Neural crest cell (in vitro differentiated cells): ENCODE results near the gene FOXC1. TPM values are rescaled to one million over a fixed set of nuclear protein-coding genes. Genes with fewer than 3 reads are reported as not detected.

Source experiments
- DNase-seq: peaks from one replicate; pipeline ENCODE4 v3.0.0; 2021; ENCODE audit warnings: low read depth, mixed read lengths, low spot score
- H3K27ac Mint-ChIP-seq: one replicate; pipeline ENCODE4 v1.8.0; 2021; ENCODE audit warnings: mild to moderate bottlenecking, mixed read lengths; ENCODE audit not compliant: unreplicated experiment
- H3K27me3 Mint-ChIP-seq: 2 replicates; pipeline ENCODE4 v1.8.0; 2021; ENCODE audit warnings: low read depth, mild to moderate bottlenecking, mixed read lengths
- H3K36me3 Mint-ChIP-seq: 2 replicates; pipeline ENCODE4 v1.8.0; 2021; ENCODE audit warnings: low read depth, mild to moderate bottlenecking, mixed read lengths
- H3K4me1 Mint-ChIP-seq: 2 replicates; pipeline ENCODE4 v1.8.0; 2021; ENCODE audit warnings: mixed read lengths
- H3K4me3 Mint-ChIP-seq: one replicate; pipeline ENCODE4 v1.8.0; 2021; ENCODE audit warnings: mild to moderate bottlenecking, mixed read lengths
- H3K9me3 Mint-ChIP-seq: 2 replicates; pipeline ENCODE4 v1.8.0; 2021; ENCODE audit warnings: mixed read lengths
- CTCF ChIP-seq: fragments of 200-600 bp; sonication (generic); conservative IDR thresholded peaks from 2 replicates; pipeline ENCODE4 v1.5.0; 2021; ENCODE audit warnings: antibody characterized with exemption, mild to moderate bottlenecking
- long read RNA-seq: library from polyadenylated mRNA; unstranded; transcript quantifications from one replicate; pipeline ENCODE4 v2.0.0, GENCODE V29; 2020
- total RNA-seq: library from RNA; stranded (reverse); gene quantifications from 2 replicates; pipeline ENCODE4 v1.2.1, GENCODE V29; 2021

Gene FOXC1
- total RNA-seq, result 1.7 and 1.8 TPM in 2 replicates
- long read RNA-seq, result 0 reads

GRCh38 chr6:1609648-1610496 is at the start of gene FOXC1:
Gene FOXC1, plus strand, starts transcription at chr6:1609915. Its CDS starts 531 bp downstream, at chr6:1610446.
- H3K36me3 Mint-ChIP-seq, result peaks cover 2% of the 10 kb centered on the region
- H3K4me1 Mint-ChIP-seq, result peaks cover 42% of the 10 kb centered on the region
- H3K27me3 Mint-ChIP-seq, result peaks cover 74% of the 10 kb centered on the region
- no peaks in the 10 kb centered on the region for H3K9me3 Mint-ChIP-seq
- H3K4me3 Mint-ChIP-seq, result peak within 1 kb of the TSS; percentile 89
- TF ChIP-seq CTCF, result no peak
- peak; percentile 67 for DNase-seq
- H3K27ac Mint-ChIP-seq, result no peak within 1 kb of the TSS

DNA sequence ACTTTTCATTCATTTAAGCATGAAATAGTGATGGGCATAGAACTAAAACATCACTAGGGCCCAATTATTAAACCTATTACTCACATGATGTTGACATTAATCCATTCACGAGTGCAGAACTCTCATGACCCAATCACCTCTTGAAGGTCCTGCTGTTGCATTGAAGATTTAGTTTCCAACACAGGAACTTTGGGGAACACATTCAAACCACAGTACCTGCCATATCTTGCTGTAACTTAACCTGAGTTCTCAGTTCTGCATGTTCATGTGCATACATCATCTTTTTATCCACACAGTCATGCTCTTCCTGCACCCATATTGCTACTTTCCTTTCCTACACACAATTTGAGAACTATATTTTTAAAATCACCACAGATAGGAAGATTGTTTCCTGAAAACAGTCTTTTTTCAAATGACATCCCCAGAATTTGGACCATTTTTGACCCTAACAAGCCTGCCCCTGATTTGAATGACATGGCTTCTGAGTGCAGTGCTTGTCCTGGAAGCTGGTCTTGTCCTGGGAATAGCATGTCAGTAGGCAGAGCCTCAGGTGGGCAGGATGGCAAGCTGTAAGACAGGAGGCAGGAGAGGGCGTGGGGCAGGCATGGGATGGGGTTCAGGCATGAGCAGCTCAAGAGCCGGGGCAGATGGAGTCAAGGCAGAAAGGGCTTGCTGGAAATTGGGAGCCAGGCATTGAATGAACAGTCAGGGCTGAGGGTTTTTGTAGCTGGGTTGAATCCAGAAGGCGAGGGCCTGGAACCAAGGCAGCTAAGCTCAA is 49.2 kb upstream of the FOXC1 start:
- H3K4me1 Mint-ChIP-seq, result no peaks in the 10 kb centered on the region
- no peak for TF ChIP-seq CTCF
- peaks cover 2% of the 10 kb centered on the region for H3K9me3 Mint-ChIP-seq
- no peak overlapping the region for H3K4me3 Mint-ChIP-seq
- H3K27me3 Mint-ChIP-seq, result no peaks in the 10 kb centered on the region
- H3K36me3 Mint-ChIP-seq, result no peaks in the 10 kb centered on the region
- H3K27ac Mint-ChIP-seq, result no peak overlapping the region
- DNase-seq, result no peak

DNA sequence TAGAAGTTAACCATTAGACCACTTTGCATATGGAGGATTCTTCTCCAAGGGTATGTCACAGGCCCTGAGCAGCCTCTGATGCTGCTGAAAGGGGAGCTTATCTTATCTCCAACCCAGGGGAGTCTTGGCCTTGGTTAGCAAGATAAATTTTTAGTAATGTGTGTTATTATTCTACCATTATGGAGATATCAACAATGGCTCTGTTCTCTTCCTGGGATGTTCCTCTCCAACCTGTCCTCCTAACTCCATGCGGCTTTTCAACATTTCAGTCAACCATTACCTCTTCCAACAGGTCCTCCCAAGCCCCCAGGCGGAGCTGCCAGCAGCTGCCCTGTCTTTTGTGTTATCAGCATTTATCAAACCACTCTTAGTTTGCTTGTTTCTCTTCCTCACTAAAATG is 48.4 kb upstream of the FOXC1 start:
- DNase-seq, result no peak
- Mint-ChIP-seq H3K27ac (no peak overlapping the region), H3K4me1 (no peaks in the 10 kb centered on the region), H3K9me3 (peaks cover 2% of the 10 kb centered on the region), H3K36me3 (no peaks in the 10 kb centered on the region), H3K27me3 (no peaks in the 10 kb centered on the region), H3K4me3 (no peak overlapping the region)
- no peak for TF ChIP-seq CTCF

DNA sequence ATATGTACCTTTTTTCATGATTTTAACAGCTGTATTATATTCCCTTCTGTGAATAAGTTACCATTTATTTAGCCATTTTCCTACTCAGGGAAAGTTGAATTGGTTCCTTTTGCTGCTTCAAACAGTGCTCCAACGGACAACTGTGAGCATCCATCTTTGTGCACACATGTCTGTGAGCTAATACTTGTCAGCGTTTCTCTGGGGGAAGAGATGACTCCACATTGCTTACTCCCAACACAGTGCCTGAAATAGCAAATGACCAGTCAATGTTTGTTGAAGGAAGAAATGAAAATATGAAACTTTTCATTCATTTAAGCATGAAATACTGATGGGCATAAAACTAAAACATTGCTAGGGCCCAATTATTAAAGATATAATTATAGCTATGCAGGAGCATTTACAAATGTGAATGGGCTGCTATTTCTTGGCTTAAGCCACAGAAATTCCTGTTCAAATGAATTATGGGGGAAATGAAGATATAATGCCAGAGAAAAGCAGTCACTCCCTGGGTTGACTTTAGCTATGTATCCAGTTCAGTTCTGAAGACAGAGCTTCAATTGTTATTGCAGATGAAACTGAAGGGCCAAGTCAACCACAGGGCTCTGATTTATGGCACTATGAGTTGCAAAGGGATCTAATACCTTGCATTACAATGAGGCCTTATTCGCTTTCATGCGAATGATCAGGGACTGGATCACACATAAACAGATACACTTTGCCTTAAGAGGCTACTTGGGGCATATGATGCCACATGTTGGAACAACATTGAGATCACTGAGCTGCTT is 47.4 kb upstream of the FOXC1 start:
- Mint-ChIP-seq H3K4me1 (no peaks in the 10 kb centered on the region), H3K4me3 (no peak overlapping the region), H3K27ac (no peak overlapping the region), H3K36me3 (no peaks in the 10 kb centered on the region), H3K27me3 (no peaks in the 10 kb centered on the region), H3K9me3 (peaks cover 2% of the 10 kb centered on the region)
- TF ChIP-seq CTCF, result no peak
- DNase-seq, result no peak

DNA sequence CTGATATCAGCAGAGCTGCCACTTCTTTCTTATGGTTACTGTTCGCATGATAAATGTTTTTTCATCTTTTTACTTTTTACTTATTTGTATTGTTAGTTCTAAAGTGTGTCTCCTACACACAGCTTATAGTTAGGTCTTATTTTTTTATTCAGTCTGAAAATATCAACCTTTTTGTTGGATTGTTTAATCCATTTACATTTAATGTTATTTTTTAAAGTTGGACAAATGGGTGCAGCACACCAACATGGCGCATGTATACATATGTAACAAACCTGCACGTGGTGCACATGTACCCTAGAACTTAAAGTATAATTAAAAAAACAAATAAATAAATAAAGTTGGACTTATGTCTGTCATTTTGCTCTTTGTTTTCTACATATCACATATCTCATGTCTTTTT is 40.3 kb upstream of the FOXC1 start:
- no peak for DNase-seq
- Mint-ChIP-seq H3K36me3 (peaks cover 12% of the 10 kb centered on the region), H3K9me3 (peaks cover 12% of the 10 kb centered on the region), H3K27me3 (no peaks in the 10 kb centered on the region), H3K27ac (no peak overlapping the region), H3K4me1 (peaks cover 3% of the 10 kb centered on the region), H3K4me3 (no peak overlapping the region)
- TF ChIP-seq CTCF, result no peak
